HL-60 (cell line): ENCODE measurements around the gene ETDC.
"Not testable (repeated sequence)": the region's sequence is repeated elsewhere in the genome, so short reads cannot be mapped to it uniquely, and the experiment has no call there.

Experiments used
- DNase-seq, 2 experiments: peaks; one replicate each; pipeline ENCODE4 v3.0.0-alpha.2; 2010 to 2020; ENCODE audit warnings: low read depth in 1 of 2, low spot score in 1 of 2
- H3K27ac ChIP-seq: fragments of 250-450 bp; sonication (Bioruptor Pico); replicated peaks from 2 replicates; pipeline ENCODE4 v1.5.1; 2020; ENCODE audit warnings: mild to moderate bottlenecking, moderate library complexity
- H3K27me3 ChIP-seq: fragments of 250-450 bp; sonication (Bioruptor Pico); 2 replicates; pipeline ENCODE4 v1.5.1; 2021; ENCODE audit warnings: mild to moderate bottlenecking, moderate library complexity; ENCODE audit not compliant: insufficient read depth, poor library complexity, severe bottlenecking
- H3K4me3 ChIP-seq: replicated peaks from 2 replicates; pipeline ENCODE4 v1.5.1; 2011; ENCODE audit warnings: mild to moderate bottlenecking, control low read depth, low read length; ENCODE audit not compliant: insufficient read depth
- CTCF ChIP-seq: IDR thresholded peaks from one replicate; pipeline ENCODE4 v1.5.1; 2011; ENCODE audit warnings: low read length, control low read depth, inconsistent platforms; ENCODE audit not compliant: insufficient read depth
- GABPA ChIP-seq: IDR thresholded peaks from 2 replicates; pipeline ENCODE4 v1.6.1; 2012; ENCODE audit warnings: low read depth
- POLR2AphosphoS5 ChIP-seq: IDR thresholded peaks from 2 replicates; pipeline ENCODE4 v1.6.1; 2012; ENCODE audit warnings: low read depth
- REST ChIP-seq: IDR thresholded peaks from 2 replicates; pipeline ENCODE4 v1.6.1; 2012; ENCODE audit warnings: low read depth; ENCODE audit not compliant: insufficient replicate concordance
- SPI1 ChIP-seq: IDR thresholded peaks from 2 replicates; pipeline ENCODE4 v1.6.1; 2012; ENCODE audit warnings: low read depth, mild to moderate bottlenecking, borderline replicate concordance
- long read RNA-seq: library from polyadenylated mRNA; unstranded; transcript quantifications from one replicate; pipeline ENCODE4 v2.0.0, GENCODE V29; 2020

ETDC gene
- long read RNA-seq, result 0 reads

GRCh38 chrX:135309430-135309923, at the start of gene ETDC:
Gene ETDC (plus strand): TSS chrX:135309480. CDS start chrX:135309480, 0 bp downstream.
- DNase-seq, result no peak
- Histone ChIP-seq H3K4me3 (no peak within 1 kb of the TSS), H3K27me3 (no peaks in the 10 kb centered on the region), H3K27ac (no peak within 1 kb of the TSS)
- no peak for TF ChIP-seq POLR2AphosphoS5
- no peak for TF ChIP-seq REST
- no peak for TF ChIP-seq CTCF
- TF ChIP-seq SPI1, result no peak
- TF ChIP-seq GABPA, result no peak

GRCh38 chrX:135260976-135261375, 48.3 kb upstream of the ETDC start:
- H3K27ac ChIP-seq, H3K27me3 ChIP-seq, H3K4me3 ChIP-seq, DNase-seq: not testable (repeated sequence)

- H3K4me3 ChIP-seq, DNase-seq, H3K27me3 ChIP-seq, H3K27ac ChIP-seq: not testable (repeated sequence)
These were observed 45.9 kb upstream of the ETDC start for GRCh38 chrX:135263376-135263775.

- TF ChIP-seq POLR2AphosphoS5, result no peak
- TF ChIP-seq SPI1, result no peak
- no peak for TF ChIP-seq CTCF
- no peak for TF ChIP-seq GABPA
- TF ChIP-seq REST, result no peak
- DNase-seq, result no peak
- no peak overlapping the region for H3K4me3 ChIP-seq
These were observed 45.1 kb upstream of the ETDC start for GRCh38 chrX:135264206-135264605.

GRCh38 chrX:135273162-135273561, 36.1 kb upstream of the ETDC start:
- no peaks in the 10 kb centered on the region for H3K27me3 ChIP-seq
- H3K4me3 ChIP-seq, result no peak overlapping the region
- no peak overlapping the region for H3K27ac ChIP-seq
- DNase-seq, result no peak
- TF ChIP-seq GABPA, result no peak

More at GRCh38 chrX:135264206-135264605, 45.1 kb upstream of the ETDC start:
- no peak overlapping the region for H3K27ac ChIP-seq
- H3K27me3 ChIP-seq, result no peaks in the 10 kb centered on the region
